Stimulated activated naive CD8-positive, alpha-beta T cell treated with anti-CD3 and anti-CD28 coated beads, Interleukin-15, Interleukin-2, amounts not matched to agents 100 U/mL and 50 U/mL, for 24 hours (primary cell): Measurements from ENCODE around the gene TMEM89.

Source experiments
- ATAC-seq: fragments of 150-1000 bp; cut with Tn5 transposase; one replicate; pipeline ENCODE4 v1.10.0; 2021
- DNase-seq: peaks from one replicate; pipeline ENCODE4 v3.0.0; 2021

TMEM89 gene

DNA sequence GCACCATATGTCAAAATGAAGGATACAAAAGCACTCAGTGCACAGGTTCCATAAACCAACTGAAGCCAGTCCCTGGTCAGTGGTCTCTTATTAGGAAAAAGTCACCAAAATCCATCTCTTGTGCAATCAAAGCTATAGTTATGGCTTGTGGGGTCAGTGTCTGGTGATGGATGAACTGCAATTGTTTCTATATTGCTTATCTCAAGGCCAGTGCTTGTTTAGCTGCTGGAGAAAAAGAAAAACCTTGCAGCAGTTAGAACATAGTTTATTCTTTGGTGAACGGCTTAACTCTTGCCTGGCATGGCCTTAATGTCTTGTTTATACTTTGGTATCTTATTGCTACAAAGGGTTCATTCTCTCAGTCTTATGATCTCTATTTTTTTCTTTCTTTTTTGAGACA lies 9.3 kb downstream of the TMEM89 start:
- DNase-seq (no peak), ATAC-seq (no peak)

DNA sequence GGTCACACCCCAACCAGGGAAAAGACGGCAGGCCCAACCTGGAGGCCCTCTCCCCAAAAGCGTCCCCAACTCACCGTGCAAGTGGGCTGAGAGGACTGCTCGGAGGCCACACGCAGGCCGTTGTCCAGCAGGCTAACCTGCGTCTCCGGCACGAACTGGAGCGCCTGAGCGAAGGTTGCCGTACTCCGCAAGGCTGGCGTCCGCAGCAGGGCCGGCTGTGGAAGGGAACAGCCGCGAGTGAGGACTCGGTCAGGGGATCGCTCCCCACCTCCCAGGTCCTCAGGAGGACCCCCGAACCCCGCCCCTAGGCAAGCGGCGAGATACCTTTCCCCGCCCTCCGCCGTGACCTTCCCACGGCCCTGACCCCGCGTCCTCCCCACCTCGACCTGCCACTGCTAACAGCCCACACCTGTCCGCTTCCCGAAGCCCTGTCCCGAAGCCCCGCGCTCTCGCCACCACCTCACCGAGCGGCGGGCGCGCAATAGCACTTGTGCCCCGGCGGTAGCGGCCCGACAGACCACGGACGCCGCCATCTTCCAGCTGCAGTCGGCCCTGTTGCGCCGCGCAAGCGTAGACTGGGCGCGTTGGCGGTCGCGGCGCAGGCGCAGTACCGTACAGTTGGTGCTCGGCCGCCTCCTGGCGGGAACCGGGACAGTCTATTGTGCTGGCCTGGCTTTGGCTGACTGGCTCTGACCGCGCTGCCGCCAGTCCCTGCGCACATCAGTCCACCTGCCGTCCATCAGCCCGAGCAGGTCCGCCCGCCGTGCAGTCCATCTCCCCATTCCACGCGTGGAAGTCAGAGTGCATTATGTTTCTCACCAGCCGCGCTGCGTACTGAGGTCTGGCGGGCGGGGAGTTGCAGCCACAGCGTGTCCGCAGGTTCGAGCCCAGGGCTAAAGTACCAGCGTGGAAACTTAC lies 12.2 kb downstream of the TMEM89 start, which contains the start of gene UQCRC1:
TSS of gene UQCRC1 (minus strand) at position 559 of the 918 bp plus-strand sequence. CDS start at position 533, 26 bp downstream.
- peak; percentile 97 for ATAC-seq
- peak; percentile 93 for DNase-seq

DNA sequence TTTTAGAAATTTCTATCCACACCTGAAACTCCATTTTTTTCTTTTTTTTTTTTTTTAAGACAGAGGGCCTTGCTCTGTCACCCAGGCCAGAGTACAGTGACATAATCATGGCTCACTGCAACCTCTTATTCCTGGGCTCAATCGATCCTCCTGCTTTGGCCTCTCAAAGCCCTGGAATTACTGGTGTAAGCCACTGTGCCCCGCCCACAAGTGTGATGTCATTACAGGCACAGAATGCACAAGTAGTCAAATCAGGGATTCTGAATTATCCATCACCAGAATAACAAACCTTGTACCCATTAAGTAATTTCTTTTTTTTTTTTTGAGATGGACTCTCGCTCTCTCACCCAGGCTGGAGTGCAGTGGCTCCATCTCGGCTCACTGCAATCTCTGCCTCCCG lies 14.1 kb downstream of the TMEM89 start:
- peak; percentile 42 for DNase-seq
- no peak for ATAC-seq

DNA sequence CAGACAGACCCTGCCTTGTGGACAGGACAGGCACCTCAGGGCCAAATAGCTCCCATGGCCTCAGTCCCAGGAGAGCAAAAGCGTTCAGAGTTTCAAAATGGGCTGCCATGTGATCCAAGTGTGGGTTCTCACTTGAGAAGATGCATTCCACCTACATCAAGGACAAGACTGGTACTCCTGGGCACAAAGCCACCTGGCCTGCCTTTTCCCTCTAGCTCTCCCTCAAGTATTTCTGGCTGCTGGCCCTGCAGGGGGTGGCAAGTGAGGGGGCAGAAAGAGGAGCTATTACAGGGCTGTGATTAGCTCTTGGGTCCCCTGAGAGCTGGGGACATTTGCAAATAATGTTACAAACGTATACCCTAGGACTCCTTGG lies 20.0 kb downstream of the TMEM89 start:
- ATAC-seq (no peak), DNase-seq (no peak)

DNA sequence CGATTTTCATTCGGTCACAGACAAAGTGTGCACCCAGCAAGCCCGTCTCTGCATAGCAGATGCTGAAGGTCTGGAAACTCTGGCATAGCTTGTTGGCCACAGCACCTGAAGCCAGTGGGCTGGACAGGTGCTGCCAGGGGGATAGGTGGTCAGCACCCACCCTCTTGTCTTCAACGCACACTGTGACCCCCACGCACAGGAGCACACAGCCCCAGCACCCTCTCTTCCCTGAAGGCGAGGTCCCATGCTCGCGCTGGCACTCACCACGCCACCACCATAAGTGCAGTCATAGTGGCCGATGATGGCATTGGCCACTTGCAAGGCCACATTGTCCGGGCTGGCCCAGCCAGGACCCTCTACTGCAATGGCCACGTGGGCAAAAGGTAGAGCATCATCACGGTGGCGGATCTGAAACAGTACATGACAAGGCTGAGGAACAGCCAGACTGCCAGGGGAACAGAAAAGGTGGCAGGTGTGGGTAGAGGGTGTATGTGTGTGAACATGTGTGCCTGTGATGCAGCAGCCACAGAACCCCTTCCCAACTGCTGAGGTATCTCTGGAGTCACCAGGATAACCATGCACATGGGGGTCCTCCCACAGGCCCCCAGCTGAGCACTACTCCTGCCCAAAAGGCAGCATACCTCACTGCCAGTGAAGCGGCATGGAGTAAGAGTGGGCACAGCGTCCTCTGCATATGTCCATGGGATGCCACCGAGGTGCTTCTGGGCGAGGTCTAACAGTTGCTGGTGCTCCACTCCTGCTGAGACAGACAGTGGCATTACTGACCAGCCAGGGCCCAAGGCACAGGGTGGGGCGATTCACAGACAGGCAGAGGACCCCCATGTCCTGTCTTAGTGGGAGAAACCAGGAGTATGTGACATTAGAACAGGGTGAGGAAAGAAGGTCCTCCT lies 20.6 kb downstream of the TMEM89 start:
- DNase-seq: no peak
- ATAC-seq: no peak

DNA sequence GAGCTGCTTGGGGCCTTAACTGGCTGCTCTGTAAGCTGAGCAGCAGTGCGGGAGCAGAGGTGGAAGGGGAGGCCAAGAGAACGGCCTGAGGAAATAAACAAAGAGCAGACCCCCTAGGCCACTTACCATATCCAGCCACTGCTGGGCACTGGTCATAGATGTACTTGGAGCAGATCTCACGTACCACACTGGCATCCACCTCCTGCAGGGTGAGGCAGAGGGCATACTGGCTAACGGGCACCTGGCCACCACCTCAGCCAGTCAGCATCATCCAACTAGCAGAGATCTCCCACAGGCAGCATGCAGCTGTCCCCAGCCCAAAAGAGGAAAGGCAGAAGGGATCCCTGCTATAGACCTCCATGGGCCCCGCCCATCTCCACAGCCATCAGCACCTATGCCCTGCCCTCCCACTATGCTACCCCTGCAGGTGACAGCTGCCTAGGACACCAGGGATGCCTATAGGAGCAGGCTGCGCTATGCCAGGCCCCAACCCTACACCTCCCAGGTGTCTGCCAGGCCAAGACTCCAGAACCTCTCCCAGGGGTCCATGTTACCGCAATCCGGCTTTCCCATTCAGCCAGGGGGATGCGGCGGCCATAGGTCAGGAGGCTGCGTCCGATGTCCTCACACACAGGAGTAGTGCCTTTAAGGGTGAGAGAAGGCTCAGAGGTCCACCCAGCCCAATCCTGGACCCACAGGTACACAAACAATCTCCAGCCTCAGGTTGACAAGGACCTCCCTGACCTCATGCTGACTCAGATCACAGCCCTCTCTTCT lies 21.9 kb downstream of the TMEM89 start:
- ATAC-seq: no peak
- DNase-seq: no peak

DNA sequence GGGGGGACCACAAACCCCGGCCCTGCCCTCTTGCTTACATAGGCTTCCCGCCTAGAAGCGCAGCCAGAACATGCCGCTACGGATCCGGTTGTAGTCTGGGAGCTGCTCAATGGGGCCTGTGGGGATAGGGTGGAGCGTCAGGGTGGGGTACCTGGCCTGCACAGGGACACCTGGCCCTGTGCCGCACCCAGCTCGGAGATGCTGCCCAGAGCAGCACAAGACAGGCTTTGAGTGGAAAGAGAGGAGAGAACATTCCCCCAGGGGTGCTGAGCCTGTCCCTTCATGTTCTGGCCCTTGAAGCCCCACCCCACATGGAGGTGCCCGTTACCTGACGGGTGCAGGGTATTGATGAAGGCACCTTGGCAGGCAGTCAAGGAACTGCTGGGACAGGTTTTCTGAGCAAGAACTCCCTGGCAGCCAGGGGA lies 22.5 kb downstream of the TMEM89 start:
- DNase-seq (no peak), ATAC-seq (no peak)

DNA sequence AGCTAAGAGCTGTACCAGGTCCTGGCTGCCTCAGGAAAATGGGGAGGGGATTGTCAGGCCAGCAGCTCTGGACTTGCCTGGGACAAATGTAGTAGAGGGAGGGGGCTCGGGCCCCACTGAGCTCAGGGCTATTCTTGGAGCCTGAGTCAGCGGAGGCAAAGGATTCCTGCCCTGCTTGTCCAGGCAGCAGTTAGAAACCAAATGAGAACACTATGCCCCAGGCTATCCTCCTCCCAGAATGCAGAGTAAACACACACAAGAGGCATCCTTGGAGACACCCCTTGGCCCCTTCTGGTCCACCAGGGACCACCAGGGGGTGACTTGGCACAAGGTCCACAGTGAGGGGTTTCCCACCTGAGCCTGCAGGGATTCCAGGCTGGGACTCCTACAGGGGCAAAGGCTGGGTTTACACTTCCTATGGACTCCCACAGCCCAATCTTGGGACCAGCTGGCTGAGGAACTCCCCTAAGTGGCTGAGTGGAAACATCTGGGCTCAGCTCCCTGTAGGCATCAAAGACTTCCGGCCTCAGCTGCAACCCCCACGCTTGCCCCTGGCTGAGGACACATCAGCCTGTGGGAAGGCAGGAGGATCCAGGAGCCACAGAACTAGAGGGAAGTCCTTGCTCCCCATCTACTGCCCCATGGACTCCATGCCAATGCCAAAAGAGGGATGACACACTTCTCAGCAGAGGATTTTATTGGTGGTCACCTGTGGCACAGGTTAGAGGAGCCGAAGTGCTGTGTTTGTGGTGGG lies 23.1 kb downstream of the TMEM89 start:
- ATAC-seq (no peak), DNase-seq (no peak)

DNA sequence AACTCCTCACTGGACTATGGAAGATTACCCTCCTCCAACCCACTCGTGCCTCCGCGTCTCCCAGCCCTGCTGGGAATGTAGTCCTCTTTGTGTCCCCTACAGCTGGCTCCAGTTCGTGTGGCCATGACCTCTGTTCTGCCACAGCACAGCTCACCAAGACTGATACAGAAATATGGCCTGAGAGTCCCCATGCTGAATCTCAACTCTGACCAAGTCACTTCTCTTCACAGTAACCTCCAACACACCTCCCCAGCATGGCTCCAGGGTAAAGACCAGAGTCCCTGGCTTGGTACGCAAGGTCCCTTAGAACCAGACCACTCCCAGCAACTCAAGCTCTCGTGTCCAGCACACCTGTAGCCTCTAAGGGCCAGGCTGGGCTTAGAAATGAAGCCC lies 24.2 kb downstream of the TMEM89 start:
- ATAC-seq (no peak), DNase-seq (no peak)

DNA sequence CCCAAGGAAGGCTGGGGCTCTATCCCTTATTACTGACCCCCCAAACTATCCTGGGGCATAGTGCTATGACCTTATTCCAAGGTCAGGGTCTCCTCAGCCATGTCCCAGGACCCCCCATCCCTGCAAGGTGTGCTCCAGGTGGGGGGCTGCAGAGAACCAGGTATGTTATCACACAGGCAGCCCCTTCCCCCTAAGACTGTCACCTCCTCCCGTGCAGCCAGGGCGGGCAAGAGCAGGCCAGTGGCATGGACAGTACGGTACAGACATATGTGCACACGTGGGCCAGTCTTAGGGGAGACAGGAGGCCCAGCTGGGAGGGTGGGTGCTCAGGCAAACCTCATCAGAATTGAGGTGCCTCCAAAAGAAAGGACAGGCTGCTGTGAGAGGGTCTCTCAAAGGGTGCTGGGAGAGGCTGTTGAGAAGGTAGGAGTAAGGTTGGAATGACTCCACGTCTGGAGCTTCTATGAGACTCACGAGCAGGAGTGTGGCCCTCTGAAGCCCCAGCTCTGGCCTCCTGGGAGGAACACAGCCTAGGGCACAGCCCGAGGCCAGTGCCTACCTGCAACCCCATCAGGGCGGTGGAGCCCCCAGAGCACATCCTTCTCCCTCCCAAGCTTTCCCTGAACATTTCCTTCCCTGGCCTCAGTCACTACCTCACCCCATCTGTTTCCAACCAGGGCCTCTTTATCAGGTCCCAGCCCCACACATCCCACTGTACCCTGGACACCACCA lies 24.7 kb downstream of the TMEM89 start:
- ATAC-seq (no peak), DNase-seq (no peak)

DNA sequence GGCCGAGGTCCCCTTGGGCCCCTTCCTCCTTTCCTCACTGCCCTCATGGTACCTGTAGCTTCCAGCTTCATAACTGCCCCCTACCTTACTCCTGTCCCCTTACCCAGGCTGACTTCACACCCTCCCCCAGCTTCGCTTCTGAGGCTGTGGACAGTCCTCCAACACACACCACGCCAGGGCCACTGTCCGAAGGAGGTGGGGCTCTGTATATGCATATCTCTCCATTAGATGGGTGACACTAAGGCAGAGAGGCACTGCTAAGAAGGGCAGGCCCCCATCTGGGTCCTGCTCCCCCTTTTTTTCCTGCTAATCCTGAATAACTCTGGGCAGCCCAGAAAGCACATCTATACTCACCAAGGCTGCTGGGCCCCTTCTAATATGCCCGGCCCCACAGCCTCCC lies 25.4 kb downstream of the TMEM89 start:
- DNase-seq: no peak
- ATAC-seq: no peak

DNA sequence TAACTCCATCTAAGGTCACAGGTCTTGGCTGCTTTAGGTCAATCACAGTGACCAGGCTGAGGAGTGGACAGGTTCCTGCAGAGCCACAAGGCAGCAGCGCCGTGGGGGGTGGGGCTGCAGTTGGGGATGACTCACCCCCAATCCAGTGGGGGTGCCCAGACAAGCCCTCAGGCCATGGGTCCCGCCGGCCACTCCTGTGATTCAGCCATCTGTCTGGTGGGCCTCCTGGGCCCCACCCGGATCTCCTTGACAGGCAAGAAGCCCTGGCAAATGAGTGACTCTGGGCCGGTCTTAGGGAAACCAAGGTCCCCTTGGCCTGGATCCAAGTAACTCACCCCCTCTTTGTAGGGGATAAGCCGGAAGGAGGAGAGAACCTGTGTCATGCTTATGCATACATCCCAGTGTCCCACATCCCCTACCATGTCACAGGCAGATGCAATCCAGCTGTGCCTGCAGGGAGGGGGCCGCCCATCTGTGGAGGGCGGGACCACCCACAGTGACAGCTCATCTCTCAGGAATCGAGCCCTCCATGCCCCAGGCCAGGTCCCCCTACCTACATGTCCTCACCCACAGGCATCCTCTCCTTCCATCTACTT lies 25.9 kb downstream of the TMEM89 start:
- DNase-seq: no peak
- no peak for ATAC-seq

DNA sequence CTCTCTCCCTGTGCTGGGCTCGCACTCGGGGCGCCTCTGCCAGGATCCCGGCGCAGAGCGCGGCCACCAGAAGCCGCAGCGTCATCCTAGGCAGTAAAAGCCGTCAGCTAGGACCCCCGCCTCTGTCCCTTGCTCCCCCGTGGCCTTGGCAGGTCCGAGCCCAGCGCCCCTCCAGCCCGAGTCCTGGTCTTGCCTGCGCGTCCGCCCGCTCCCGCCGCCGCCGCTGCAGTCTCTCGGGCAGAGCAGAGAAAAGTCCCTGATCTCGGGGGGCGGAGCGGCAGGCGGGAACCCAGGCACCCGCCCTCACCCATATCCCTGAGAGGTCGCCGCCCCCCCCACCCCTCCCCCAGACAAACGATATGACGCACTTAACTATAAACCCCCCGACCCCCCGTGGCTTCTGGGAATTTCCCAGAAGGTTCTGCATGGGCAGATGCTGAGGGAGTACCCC lies 26.5 kb downstream of the TMEM89 start, which contains the start of gene COL7A1:
TSS of gene COL7A1 (minus strand) at position 255 of the 451 bp plus-strand sequence. CDS start at position 85, 170 bp downstream.
- ATAC-seq (no peak), DNase-seq (no peak)

DNA sequence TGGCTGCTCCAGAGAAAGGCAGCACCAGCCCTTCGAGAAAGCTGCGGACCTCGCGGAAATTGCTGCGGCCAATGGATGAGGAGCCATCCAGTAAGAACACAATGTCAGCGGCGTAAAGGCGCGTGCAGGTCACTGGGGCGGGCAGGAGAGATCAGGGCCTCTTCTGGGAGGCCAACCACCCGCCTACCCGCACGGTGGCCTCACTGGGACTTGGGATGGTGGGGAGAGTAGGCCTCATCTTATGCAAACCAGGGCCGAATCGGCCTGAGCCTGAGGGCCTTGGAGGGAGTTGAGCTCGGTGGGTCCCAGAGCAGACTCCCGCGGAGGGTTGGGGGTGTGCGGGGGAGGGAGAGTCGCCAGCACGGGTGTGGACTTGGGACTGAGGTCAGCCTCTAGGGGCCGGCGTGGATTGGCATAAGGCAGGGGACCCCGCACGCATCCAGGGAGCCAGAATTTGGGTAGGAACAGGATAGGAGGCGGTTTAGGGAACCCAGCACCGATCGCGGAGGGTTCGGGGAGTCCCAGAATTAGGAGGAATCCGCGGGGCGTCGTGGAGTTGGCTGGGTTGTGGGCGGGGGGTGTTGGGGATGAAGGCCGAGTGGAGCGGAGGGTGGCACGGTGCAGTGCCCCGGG lies 27.0 kb downstream of the TMEM89 start:
- no peak for ATAC-seq
- DNase-seq: no peak

DNA sequence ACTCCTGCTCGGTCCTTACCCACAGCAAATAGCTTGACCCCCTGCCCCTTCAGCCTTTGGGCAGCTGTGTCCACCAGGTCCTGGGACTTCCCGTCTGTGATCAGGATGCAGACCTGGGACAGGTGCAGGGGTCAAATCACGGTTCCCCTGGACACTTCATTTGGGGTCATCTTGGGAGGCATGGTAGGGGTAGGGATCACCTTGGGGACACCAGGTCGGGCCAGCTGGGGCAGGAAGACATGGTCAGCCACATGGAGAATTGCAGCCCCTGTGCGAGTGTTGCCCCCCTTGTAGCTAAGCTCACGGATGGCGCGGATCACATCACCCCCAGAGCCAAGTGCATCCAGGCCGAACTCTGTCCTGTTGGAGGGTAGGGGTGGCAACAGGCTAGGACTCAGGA lies 28.2 kb downstream of the TMEM89 start:
- ATAC-seq: no peak
- no peak for DNase-seq

DNA sequence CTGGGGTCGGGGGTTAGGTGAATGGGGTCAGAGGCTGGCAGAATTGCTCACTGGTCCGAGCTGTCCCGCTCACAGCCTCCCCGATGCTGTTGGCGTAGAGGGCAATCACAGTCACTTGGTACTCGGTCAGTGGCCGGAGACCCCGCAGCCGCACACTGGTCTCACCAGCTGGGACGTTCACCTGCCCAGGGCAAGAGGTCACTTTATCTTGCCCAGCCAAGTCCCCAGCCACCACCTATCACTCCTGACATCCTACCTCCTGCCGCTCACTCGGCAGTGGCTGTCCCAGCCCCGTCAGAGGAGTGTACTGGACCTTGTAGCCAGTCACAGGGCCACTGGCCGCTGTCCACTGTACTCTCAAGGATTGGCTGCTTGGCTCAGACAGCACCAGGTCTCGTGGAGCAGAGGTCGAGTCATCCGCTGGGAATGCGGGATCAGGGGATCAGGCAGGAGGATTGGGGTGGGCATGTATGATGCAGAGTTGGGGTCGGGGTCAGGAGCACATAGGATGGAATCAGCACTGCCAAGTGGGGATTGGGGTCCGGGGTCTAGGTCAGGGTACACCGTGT lies 29.0 kb downstream of the TMEM89 start:
- DNase-seq (no peak), ATAC-seq (no peak)

DNA sequence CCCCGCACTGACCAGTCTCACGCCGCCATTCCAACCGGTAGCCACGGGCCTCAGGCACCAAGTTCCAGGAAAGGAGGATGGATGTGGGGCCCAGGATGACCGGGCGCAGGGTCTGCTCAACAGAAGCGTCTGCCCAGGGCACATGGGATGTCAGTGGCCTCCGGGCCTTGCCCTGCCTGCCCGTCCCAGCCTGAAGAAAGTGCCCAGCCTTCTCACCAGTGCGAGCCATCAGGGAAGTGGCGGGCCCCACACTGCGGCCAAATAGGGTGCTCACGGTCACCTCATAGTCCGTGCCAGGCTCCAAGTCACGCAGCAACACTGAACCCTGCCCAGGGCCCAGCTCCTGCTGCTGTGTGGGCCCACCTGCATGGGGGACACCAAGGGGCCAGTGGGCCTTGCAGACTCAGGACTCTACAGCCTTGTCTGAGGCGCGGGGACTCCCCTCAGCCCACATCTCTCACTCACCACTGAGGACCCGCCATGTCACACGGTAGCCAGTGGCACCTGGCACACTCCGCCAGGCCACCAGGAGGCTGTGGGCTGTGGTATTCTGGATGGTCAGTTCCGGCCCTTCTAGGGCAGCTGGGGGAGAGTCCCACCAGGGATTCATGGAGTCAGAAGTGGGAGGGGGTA lies 29.6 kb downstream of the TMEM89 start:
- no peak for DNase-seq
- ATAC-seq: no peak

DNA sequence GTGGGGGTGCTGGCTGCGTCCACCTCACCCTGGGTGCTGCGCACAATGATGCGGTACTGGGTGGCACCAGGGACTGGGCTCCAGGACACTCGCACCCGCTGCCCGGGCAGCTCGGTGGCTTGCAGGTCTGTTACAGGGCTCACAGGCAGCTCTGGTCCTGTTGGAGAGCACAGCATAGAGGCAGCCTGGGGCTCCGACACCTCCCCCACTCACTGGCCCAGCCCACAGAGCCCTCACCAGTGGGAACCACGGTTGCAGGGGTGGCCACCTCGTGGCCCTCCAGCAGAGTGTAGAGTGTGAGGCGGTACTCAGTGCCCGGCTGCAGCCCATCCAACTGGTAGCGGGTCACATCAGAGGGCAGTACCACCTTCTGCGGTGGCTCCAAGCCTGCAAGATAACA lies 30.1 kb downstream of the TMEM89 start:
- no peak for DNase-seq
- no peak for ATAC-seq

DNA sequence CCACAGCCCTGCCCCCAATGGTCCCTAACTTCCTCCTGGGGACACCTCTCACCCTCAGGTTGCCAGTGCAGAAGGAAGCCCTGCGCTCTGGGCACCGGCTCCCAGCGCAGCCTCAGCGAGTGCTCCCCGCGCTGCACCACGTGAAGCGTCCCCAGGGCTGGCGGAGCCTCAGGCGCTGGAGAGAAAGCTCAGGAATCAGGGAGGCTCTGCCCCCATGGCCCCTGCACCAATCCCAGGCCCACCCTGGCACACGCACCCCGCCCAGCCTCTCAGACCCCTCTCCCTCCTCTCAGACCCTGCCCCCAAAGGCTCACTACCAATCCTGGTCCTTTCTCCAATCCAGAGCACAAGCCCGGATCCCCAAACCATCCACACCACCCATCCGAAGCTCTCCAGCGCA lies 33.3 kb downstream of the TMEM89 start:
- ATAC-seq (no peak), DNase-seq (no peak)
